GM12872 (cell line): ENCODE measurements around the gene F7.

Experiments used
- TF ChIP-seq, protein P1 (sequence below): IDR thresholded peaks from 3 replicates; pipeline ENCODE4 v1.5.1; 2011; ENCODE audit warnings: low read depth, mild to moderate bottlenecking, low read length, moderate library complexity; ENCODE audit not compliant: insufficient read depth

F7 gene

DNA sequence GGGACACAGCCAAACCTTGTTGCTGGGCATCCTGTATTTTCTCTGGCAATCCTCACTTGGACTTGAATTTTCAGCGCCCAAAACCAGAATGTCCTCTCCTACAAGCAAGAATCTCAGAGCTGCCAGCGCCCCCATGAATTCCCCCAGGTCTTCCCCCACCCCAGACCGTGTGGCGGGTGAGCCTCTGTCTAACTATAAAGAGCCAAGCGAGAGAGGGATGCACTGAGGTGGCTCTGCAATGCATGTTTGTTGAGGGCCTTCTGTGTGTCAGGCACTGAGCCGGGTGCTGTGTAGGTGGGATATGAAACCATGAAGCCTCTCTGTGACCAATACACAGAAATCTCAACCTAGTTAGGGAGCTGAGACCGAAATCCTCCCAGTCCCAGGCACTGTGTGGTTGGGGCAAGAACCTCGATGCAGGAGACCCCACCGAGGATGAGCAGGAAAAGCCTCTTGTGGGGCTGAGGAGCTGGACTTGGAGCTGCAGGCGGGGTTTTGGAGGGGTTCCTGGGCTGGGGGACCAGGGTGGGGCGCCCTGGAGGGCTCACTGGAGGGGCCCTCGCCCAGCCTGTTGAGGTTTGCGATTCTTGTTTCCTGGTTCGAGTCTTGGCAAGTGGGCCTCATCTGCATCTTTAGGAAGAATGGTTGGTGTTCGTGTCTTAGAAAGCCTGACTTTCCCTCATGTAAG lies 40.5 kb downstream of the F7 start:
- TF ChIP-seq, protein P1, sequence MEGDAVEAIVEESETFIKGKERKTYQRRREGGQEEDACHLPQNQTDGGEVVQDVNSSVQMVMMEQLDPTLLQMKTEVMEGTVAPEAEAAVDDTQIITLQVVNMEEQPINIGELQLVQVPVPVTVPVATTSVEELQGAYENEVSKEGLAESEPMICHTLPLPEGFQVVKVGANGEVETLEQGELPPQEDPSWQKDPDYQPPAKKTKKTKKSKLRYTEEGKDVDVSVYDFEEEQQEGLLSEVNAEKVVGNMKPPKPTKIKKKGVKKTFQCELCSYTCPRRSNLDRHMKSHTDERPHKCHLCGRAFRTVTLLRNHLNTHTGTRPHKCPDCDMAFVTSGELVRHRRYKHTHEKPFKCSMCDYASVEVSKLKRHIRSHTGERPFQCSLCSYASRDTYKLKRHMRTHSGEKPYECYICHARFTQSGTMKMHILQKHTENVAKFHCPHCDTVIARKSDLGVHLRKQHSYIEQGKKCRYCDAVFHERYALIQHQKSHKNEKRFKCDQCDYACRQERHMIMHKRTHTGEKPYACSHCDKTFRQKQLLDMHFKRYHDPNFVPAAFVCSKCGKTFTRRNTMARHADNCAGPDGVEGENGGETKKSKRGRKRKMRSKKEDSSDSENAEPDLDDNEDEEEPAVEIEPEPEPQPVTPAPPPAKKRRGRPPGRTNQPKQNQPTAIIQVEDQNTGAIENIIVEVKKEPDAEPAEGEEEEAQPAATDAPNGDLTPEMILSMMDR, result no peak

DNA sequence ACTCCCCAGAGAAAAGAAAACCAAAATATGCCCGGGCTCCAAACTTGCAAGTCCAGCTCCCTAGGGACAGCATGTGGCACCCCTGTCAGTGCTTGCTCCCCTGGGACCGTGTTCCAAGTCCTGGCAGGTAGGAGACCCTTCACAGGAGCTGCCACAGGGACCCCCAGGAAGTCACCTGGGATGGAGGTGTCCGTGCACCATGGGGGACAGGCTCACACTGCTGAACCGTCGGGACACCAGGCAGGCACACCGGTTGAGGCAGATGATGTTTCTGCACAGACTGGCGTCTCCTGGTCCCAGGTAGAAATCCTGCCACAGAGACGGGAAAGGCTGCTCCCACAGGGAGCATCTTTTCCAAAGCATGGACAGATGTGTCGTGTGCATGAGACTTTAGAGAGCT lies 41.2 kb downstream of the F7 start:
- TF ChIP-seq, protein P1, result no peak

DNA sequence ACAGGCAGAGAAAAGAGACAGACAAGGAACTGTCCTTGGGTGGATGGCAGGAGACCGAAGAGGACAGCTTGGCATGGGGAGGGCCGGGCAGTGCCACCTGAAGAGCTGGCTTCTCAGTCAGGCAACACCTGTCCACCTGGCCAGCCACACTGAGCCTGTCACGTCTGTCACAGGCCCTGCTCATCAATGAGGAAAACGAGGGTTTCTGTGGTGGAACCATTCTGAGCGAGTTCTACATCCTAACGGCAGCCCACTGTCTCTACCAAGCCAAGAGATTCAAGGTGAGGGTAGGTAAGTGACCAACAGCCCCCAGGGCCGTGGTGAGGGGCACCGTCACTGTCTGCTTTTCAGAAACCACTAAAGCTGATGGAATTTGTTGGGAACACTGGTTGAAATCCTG lies 41.6 kb downstream of the F7 start:
- TF ChIP-seq, protein P1, result no peak

DNA sequence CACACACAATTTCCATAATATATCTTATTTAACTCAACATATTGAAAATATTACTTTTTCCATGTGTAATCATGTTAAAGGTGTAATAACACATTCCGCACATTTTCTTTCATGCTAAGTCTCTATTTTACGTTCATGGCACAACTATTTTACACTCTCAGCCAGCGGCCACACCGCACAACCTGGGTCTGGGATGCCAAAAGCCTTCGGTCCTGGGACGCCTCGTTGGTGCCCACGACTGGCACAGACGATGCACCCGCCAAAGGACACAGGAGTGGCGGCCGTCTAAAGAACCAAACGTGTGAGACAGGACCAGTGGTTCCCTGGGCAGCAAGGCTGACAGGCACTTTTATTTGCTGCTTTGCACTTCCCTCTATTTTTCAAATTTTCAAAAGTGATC lies 42.8 kb downstream of the F7 start:
- TF ChIP-seq, protein P1, result no peak

DNA sequence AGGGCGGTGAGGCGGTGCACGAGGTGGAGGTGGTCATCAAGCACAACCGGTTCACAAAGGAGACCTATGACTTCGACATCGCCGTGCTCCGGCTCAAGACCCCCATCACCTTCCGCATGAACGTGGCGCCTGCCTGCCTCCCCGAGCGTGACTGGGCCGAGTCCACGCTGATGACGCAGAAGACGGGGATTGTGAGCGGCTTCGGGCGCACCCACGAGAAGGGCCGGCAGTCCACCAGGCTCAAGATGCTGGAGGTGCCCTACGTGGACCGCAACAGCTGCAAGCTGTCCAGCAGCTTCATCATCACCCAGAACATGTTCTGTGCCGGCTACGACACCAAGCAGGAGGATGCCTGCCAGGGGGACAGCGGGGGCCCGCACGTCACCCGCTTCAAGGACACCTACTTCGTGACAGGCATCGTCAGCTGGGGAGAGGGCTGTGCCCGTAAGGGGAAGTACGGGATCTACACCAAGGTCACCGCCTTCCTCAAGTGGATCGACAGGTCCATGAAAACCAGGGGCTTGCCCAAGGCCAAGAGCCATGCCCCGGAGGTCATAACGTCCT lies 43.4 kb downstream of the F7 start:
- TF ChIP-seq, protein P1, result no peak

DNA sequence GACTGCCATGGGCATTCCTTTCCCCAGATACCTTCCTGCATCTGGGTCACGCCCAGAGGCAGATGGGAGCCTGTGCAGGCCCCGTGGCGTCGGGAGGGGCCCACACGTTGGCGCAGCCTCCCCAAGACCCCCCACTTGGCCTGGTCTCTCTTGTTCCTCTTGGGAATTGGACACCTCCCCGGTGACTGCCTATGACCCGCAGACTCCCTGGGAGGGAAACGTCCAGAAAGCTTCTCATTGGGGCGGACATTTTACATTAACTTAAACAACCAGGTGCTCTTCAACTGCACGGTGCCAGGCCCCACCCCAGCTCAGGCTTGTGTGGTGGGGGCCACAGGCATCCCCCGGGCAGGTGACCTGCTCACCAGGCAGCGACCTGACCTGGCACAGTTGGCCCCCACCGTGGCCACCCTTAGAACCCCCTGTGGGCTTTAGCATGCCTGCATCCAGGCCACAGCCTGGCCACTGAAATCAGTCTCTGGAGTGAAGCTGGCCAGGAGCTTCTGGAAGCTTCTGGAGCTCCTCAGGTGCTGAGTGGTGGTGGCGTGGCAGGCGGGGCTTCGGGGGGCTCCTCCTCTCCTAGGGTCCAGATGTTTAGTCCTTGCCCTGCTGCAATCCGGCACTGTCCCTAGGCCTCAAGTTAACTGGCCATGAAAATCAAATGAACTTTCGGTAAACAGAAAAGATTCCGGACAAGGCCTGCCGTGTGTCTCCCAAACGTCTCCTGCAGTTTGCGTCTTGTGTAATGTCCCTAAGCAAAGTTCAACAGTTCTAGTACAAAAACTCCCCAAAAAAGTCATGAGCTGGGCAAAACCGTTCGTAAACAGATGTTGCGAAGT lies 44.3 kb downstream of the F7 start:
- TF ChIP-seq, protein P1, result no peak

DNA sequence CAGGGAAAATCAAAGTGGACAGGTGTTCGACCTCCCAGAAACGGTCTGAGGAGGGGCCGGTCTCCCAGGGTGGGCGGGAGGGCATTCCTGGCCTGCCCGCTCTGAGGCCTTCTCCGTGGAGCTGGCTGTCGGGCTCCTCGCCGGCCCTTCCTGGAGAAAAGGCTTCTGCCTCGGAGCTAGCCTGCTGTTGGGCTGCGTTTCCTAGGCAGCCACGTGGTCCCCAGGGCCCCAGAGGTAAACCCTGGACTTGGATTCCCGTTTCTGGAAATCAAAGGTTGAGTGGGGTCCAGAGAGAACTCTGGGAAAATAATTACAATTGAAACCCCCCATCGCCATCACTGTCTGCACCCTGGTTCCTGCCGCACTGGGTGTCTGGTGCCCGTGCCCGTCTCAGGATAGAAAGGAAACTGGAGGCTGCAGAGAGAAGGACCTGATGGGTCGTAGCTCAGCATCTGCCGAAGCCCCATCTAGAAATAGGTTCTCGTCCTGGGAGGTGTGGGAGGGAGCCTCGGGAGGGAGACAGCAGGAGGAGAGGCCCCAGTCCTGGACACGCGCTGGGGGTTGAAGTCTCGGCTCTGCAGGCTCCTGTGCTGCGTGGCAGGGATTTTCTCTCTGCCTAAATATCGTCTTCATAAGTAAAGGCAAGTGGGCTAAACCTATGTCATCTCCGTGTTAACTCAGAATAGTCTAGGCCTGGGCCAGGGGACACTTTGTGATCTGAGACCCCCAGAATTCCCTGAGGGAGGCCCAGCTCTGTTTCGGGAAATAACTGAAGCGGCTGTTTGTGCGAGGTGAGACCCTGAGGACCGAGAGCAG lies 45.2 kb downstream of the F7 start:
- TF ChIP-seq, protein P1, result no peak
